Uterus (tissue), 2 donors: Measurements from ENCODE around the gene KASH5.
A peak's percentile ranks its signal among the peaks of the same experiment; 100 is the strongest.

Source experiments
- CTCF ChIP-seq, 4 experiments: fragments of 200-600 bp in 2 of 4; fragments of 450-650 bp in 2 of 4; sonication (generic) in 2 of 4; IDR thresholded peaks; one replicate each; pipeline ENCODE4 v1.5.1; 2016 to 2019; ENCODE audit warnings: antibody characterized with exemption in 4 of 4, mild to moderate bottlenecking in 2 of 4, moderate library complexity in 1 of 4
- POLR2A ChIP-seq, 2 donors: fragments of 450-650 bp; IDR thresholded peaks; one replicate each; pipeline ENCODE4 v1.6.1; 2016; ENCODE audit warnings: antibody characterized with exemption in 2 of 2, mild to moderate bottlenecking in 1 of 2, moderate library complexity in 1 of 2

- no peak for TF ChIP-seq POLR2A (IDR thresholded peaks at IDR 0.05)
- peak in 1 of 4 experiments; percentile 8 for TF ChIP-seq CTCF (IDR thresholded peaks at IDR 0.05)
Measured at GRCh38 chr19:49347835-49348234, 40.2 kb upstream of the KASH5 start.
